IMR-90 (cell line): ENCODE results near the gene ANKRD9. TPM values are rescaled to one million over a fixed set of nuclear protein-coding genes. Genes with fewer than 3 reads are reported as not detected.

ENCODE experiments used
- ATAC-seq: fragments of 200-7000 bp; cut with Tn5 transposase; 2 replicates; pipeline ENCODE4 v1.9.1; 2020; ENCODE audit warnings: low read depth, mild to moderate bottlenecking, moderate library complexity
- BruUV-seq: library from RNA; stranded (reverse); fragments of 400-500 nt; replicated peaks from 2 replicates; lab custom pipeline; 2021; lab: Mats Ljungman, UMichigan
- CTCF ChIA-PET: fragments of 300-600 bp; formaldehyde crosslinking; extraction: SDS; loops from one replicate; lab custom pipeline; 2021; ENCODE audit warnings: antibody characterized with exemption; lab: Yijun Ruan, JAX
- POLR2A ChIA-PET: fragments of 300-600 bp; sonication (Branson Sonifier 250); formaldehyde crosslinking; loops from one replicate; lab custom pipeline; 2022; ENCODE audit warnings: antibody characterized with exemption; ENCODE audit not compliant: unreplicated experiment; lab: Charles Lee
- DNase-seq: peaks from one replicate; pipeline ENCODE4 v3.0.0; 2013
- H2AFZ ChIP-seq: replicated peaks from 2 replicates; pipeline ENCODE3; 2013; ENCODE audit warnings: low read length, mild to moderate bottlenecking; ENCODE audit not compliant: poor library complexity
- H2AK5ac ChIP-seq: 2 replicates; pipeline ENCODE4 v1.6.1; 2013; ENCODE audit warnings: low read depth, low read length, inconsistent platforms
- H2AK9ac ChIP-seq: replicated peaks from 2 replicates; pipeline ENCODE3; 2013; ENCODE audit warnings: mild to moderate bottlenecking, low read depth, low read length, moderate library complexity; ENCODE audit not compliant: poor library complexity
- H2BK120ac ChIP-seq: 2 replicates; pipeline ENCODE4 v1.6.1; 2013; ENCODE audit warnings: low read depth, low read length, inconsistent platforms
- H2BK15ac ChIP-seq: 3 replicates; pipeline ENCODE4 v1.6.1; 2013; ENCODE audit warnings: low read depth, low read length, inconsistent platforms
- H2BK20ac ChIP-seq: 2 replicates; pipeline ENCODE4 v1.6.1; 2013; ENCODE audit warnings: low read depth, mild to moderate bottlenecking, inconsistent platforms, low read length, moderate library complexity
- H2BK5ac ChIP-seq: 2 replicates; pipeline ENCODE4 v1.6.1; 2013; ENCODE audit warnings: mild to moderate bottlenecking, low read depth, low read length, inconsistent platforms; ENCODE audit not compliant: poor library complexity, severe bottlenecking
- H3K14ac ChIP-seq: replicated peaks from 2 replicates; pipeline ENCODE4 v1.6.1; 2013; ENCODE audit warnings: low read depth, low read length, inconsistent platforms
- H3K18ac ChIP-seq: 2 replicates; pipeline ENCODE4 v1.6.1; 2013; ENCODE audit warnings: low read depth, low read length, control low read depth
- H3K23ac ChIP-seq: 2 replicates; pipeline ENCODE4 v1.6.1; 2013; ENCODE audit warnings: low read depth, low read length, inconsistent platforms
- H3K27ac ChIP-seq: 2 replicates; pipeline ENCODE4 v1.5.1; 2013; ENCODE audit warnings: mild to moderate bottlenecking, control low read depth, low read length; ENCODE audit not compliant: insufficient read depth
- H3K27me3 ChIP-seq: 2 replicates; pipeline ENCODE4 v1.6.1; 2013; ENCODE audit warnings: low read length; ENCODE audit not compliant: control insufficient read depth, insufficient read depth
- H3K36me3 ChIP-seq: 2 replicates; pipeline ENCODE4 v1.6.1; 2013; ENCODE audit warnings: low read length, mixed read lengths; ENCODE audit not compliant: control insufficient read depth, insufficient read depth
- H3K4ac ChIP-seq: 2 replicates; pipeline ENCODE4 v1.6.1; 2013; ENCODE audit warnings: low read depth, low read length, inconsistent platforms
- H3K4me1 ChIP-seq: 2 replicates; pipeline ENCODE4 v1.6.1; 2013; ENCODE audit warnings: low read length, mixed read lengths; ENCODE audit not compliant: control insufficient read depth, insufficient read depth
- H3K4me2 ChIP-seq: 2 replicates; pipeline ENCODE4 v1.6.1; 2013; ENCODE audit warnings: low read depth, mild to moderate bottlenecking, control low read depth, low read length, moderate library complexity
- H3K4me3 ChIP-seq: 2 replicates; pipeline ENCODE4 v1.5.1; 2013; ENCODE audit warnings: low read depth, mild to moderate bottlenecking, control low read depth, low read length, moderate library complexity; ENCODE audit not compliant: insufficient read depth
- H3K56ac ChIP-seq: 2 replicates; pipeline ENCODE4 v1.6.1; 2013; ENCODE audit warnings: low read length, inconsistent platforms; ENCODE audit not compliant: insufficient read depth; ENCODE audit errors: extremely low read depth
- H3K79me1 ChIP-seq, 2 experiments: 2 replicates each; pipeline ENCODE4 v1.6.1; 2013; ENCODE audit warnings: low read length in 2 of 2, inconsistent platforms in 1 of 2, low read depth in 1 of 2
- H3K9ac ChIP-seq: 2 replicates; pipeline ENCODE4 v1.6.1; 2013; ENCODE audit warnings: low read depth, low read length, control low read depth
- H3K9me1 ChIP-seq: 2 replicates; pipeline ENCODE4 v1.6.1; 2013; ENCODE audit warnings: low read length, inconsistent platforms; ENCODE audit not compliant: insufficient read depth
- H3K9me3 ChIP-seq: 2 replicates; pipeline ENCODE4 v1.6.1; 2013; ENCODE audit warnings: low read length; ENCODE audit not compliant: control insufficient read depth, insufficient read depth
- H4K20me1 ChIP-seq: 2 replicates; pipeline ENCODE4 v1.6.1; 2013; ENCODE audit warnings: low read length, inconsistent platforms; ENCODE audit not compliant: insufficient read depth
- H4K5ac ChIP-seq: 2 replicates; pipeline ENCODE4 v1.6.1; 2013; ENCODE audit warnings: mild to moderate bottlenecking, low read depth, low read length, control low read depth
- H4K8ac ChIP-seq, 2 experiments: 2 replicates each; pipeline ENCODE4 v1.6.1; 2013; ENCODE audit warnings: low read depth in 2 of 2, low read length in 2 of 2, control low read depth in 1 of 2, inconsistent platforms in 1 of 2
- H4K91ac ChIP-seq: 2 replicates; pipeline ENCODE4 v1.6.1; 2013; ENCODE audit warnings: low read depth, low read length, inconsistent platforms; ENCODE audit not compliant: insufficient read depth
- CHD1 ChIP-seq: IDR thresholded peaks from 2 replicates; pipeline ENCODE4 v1.6.1; 2012; ENCODE audit warnings: low read depth, low read length, improper control_type of control experiment
- MXI1 ChIP-seq: IDR thresholded peaks from 2 replicates; pipeline ENCODE4 v1.6.1; 2012; ENCODE audit warnings: low read depth, mild to moderate bottlenecking, low read length, moderate library complexity, borderline replicate concordance
- RAD21 ChIP-seq: IDR thresholded peaks from 2 replicates; pipeline ENCODE4 v1.6.1; 2012; ENCODE audit warnings: low read length, improper control_type of control experiment
- RFX5 ChIP-seq: IDR thresholded peaks from 2 replicates; pipeline ENCODE4 v1.8.0; 2012; ENCODE audit warnings: low read depth, mild to moderate bottlenecking, low read length, moderate library complexity
- WGBS, 2 experiments: methylation state at CpG; one replicate each; pipeline versions ENCODE4 v1.1.5 to v1.1.7; 2013; ENCODE audit warnings: missing lambda C conversion rate in 2 of 2; ENCODE audit not compliant: insufficient read length in 1 of 2; ENCODE audit errors: extremely low coverage in 2 of 2; 5-methylcytosine and 5-hydroxymethylcytosine counted together
- dilution Hi-C: fragments of 300-500 bp; cut with HindIII; formaldehyde crosslinking; loops from one replicate; pipeline ENCODE4 v1.14.3; 2018; ENCODE audit warnings: low sequenced_read_pairs; ENCODE audit not compliant: unreplicated experiment
- in situ Hi-C: fragments of 300-500 bp; cut with MboI; formaldehyde crosslinking; loops from 3 replicates; pipeline ENCODE4 v1.14.3; 2019; ENCODE audit warnings: low sequenced_read_pairs, inconsistent platforms, mixed read lengths
- intact Hi-C: fragments of 100-400 bp; cut with micrococcal nuclease; formaldehyde crosslinking; loops from 2 replicates; pipeline ENCODE4 v1.10.0; 2022
- polyA plus RNA-seq, 3 experiments: library from polyadenylated mRNA; depleted of rRNA; stranded (reverse); fragments of >200 nt; gene quantifications; 2 replicates each; pipeline ENCODE4 v1.2.3, GENCODE V29; 2012; ENCODE audit warnings: low replicate concordance in 1 of 3
- total RNA-seq: library from RNA; depleted of rRNA; stranded (reverse); fragments of >200 nt; gene quantifications from 2 replicates; pipeline ENCODE4 v1.2.3, GENCODE V29; 2012
- TF ChIP-seq, protein P1 (sequence below): fragments of 150-350 bp; IDR thresholded peaks from 2 replicates; pipeline ENCODE4 v1.6.1; 2017; ENCODE audit warnings: mild to moderate bottlenecking, antibody characterized with exemption, low read length, low read depth

ANKRD9 gene
- total and polyA plus RNA-seq, 2 of the 4 experiments (the other 2 are of a cell fraction) = 3.9 to 15.7 TPM

DNA sequence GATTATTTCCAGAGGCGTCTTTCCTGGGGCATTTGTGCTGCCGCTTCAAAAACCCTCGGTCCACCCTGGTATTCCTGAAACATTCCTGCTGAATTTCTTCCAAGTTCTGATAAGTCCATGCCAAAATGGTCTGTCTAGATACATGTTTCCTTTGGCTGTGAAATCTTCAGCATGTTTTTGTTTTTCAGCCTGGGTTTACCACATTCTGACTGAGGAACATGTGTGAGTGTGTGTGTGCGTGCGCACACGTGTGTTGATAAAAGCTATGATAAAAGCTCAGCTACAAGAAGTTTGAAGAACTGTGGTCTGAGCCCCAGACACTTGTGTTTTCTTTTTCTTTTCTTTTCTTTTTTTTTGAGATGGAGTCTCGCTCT, 22.4 kb downstream of the ANKRD9 start:
- no peak for ATAC-seq
- TF ChIP-seq, protein P1, sequence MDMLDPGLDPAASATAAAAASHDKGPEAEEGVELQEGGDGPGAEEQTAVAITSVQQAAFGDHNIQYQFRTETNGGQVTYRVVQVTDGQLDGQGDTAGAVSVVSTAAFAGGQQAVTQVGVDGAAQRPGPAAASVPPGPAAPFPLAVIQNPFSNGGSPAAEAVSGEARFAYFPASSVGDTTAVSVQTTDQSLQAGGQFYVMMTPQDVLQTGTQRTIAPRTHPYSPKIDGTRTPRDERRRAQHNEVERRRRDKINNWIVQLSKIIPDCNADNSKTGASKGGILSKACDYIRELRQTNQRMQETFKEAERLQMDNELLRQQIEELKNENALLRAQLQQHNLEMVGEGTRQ = no peak
- no peak for TF ChIP-seq CHD1
- no peak for TF ChIP-seq RAD21
- no peak for TF ChIP-seq RFX5
- TF ChIP-seq MXI1 = no peak
- H3K9ac ChIP-seq = no peak overlapping the region
- no peak overlapping the region for H3K4me2 ChIP-seq
- H3K18ac ChIP-seq = no peak overlapping the region
- H2BK5ac ChIP-seq = no peak overlapping the region
- in situ Hi-C loops (no loop called here), dilution Hi-C loops (no loop called here), intact Hi-C loops (no loop called here)
- POLR2A ChIA-PET = interaction anchor here (0.6 kb wide), 1 partner anchor 14 kb away, joined by 3 read pairs; no protein-coding TSS in a partner anchor
- H4K20me1 ChIP-seq = peaks cover 3% of the 10 kb centered on the region
- H3K79me1 ChIP-seq = peaks cover 0 to 8% of the 10 kb centered on the region in 2 experiments; a peak in 1 of 4 replicates
- no peak overlapping the region for H4K5ac ChIP-seq
- DNase-seq = no peak
- no peak overlapping the region for H2AFZ ChIP-seq
- H4K8ac ChIP-seq = no peak overlapping the region
- H3K27me3 ChIP-seq = no peaks in the 10 kb centered on the region
- CTCF ChIA-PET = interaction anchor here (0.6 kb wide), 1 partner anchor 29 kb away, joined by 3 read pairs; no protein-coding TSS in a partner anchor
- WGBS, 2 experiments = 20% methylated on average over 1 of the region's 7 CpGs; no CpG with 5 or more reads in 1 of the 2 experiments
- H2AK5ac ChIP-seq = no peak overlapping the region
- peaks cover 2% of the 10 kb centered on the region; the same call in 1 of the 2 replicates for H3K4me1 ChIP-seq
- no peak overlapping the region for H2AK9ac ChIP-seq
- no peak overlapping the region for H2BK15ac ChIP-seq
- no peak overlapping the region for H3K27ac ChIP-seq
- no peak overlapping the region for H2BK20ac ChIP-seq
- no peaks in the 10 kb centered on the region for H3K9me1 ChIP-seq
- H3K56ac ChIP-seq = no peak overlapping the region
- no peak overlapping the region for H3K4ac ChIP-seq
- no TSS peak for BruUV-seq
- H3K23ac ChIP-seq = no peak overlapping the region
- no peak overlapping the region for H3K4me3 ChIP-seq
- H2BK120ac ChIP-seq = no peak overlapping the region
- H4K91ac ChIP-seq = no peak overlapping the region
- H3K9me3 ChIP-seq = no peaks in the 10 kb centered on the region
- peaks cover 1% of the 10 kb centered on the region; the same call in 1 of the 2 replicates for H3K36me3 ChIP-seq
- H3K14ac ChIP-seq = no peak overlapping the region
